Ascending aorta (tissue), 2 donors: ENCODE measurements around the gene CLCA4. TPM values are rescaled to one million over a fixed set of nuclear protein-coding genes. Genes with fewer than 3 reads are reported as not detected.
"Not testable (repeated sequence)": the region's sequence is repeated elsewhere in the genome, so short reads cannot be mapped to it uniquely, and the experiment has no call there.

Experiments used
- DNase-seq, 2 donors: peaks; one replicate each; pipeline ENCODE4 v3.0.0-alpha.2; 2019; ENCODE audit warnings: low spot score in 2 of 2
- H3K27ac ChIP-seq, 2 donors: fragments of 200-600 bp; sonication (generic); one replicate each; pipeline ENCODE4 v1.5.1; 2016 to 2017; ENCODE audit warnings: mild to moderate bottlenecking in 1 of 2
- H3K27me3 ChIP-seq: fragments of 200-600 bp; sonication (generic); one replicate; pipeline ENCODE4 v1.5.1; 2017
- H3K36me3 ChIP-seq, 2 donors: fragments of 200-600 bp; sonication (generic); one replicate each; pipeline ENCODE4 v1.5.1; 2016
- H3K4me1 ChIP-seq, 2 donors: fragments of 200-600 bp; sonication (generic); one replicate each; pipeline ENCODE4 v1.5.1; 2016 to 2017; ENCODE audit warnings: mild to moderate bottlenecking in 1 of 2
- H3K4me3 ChIP-seq, 2 donors: fragments of 200-600 bp; sonication (generic); one replicate each; pipeline ENCODE4 v1.5.1; 2016 to 2017; ENCODE audit warnings: mild to moderate bottlenecking in 1 of 2
- H3K9me3 ChIP-seq, 2 donors: fragments of 200-600 bp; sonication (generic); one replicate each; pipeline ENCODE4 v1.5.1; 2016
- intact Hi-C: fragments of 100-400 bp; cut with DNase I; formaldehyde crosslinking; loops from one replicate; pipeline ENCODE4 v1.15.1; 2023
- total RNA-seq: library from RNA; depleted of rRNA; stranded (reverse); fragments of >200 nt; gene quantifications from one replicate; pipeline ENCODE4 v1.1.0, GENCODE V29; 2016
- TF ChIP-seq, protein P1 (sequence below), 3 experiments: fragments of 200-600 bp in 2 of 3; fragments of 450-650 bp in 1 of 3; sonication (generic) in 2 of 3; IDR thresholded peaks; one replicate each; pipeline ENCODE4 v1.5.1; 2016 to 2019; ENCODE audit warnings: antibody characterized with exemption in 3 of 3, mild to moderate bottlenecking in 1 of 3, moderate library complexity in 1 of 3

Gene CLCA4
- total RNA-seq, 1 donor from 2014 or later = not detected

DNA sequence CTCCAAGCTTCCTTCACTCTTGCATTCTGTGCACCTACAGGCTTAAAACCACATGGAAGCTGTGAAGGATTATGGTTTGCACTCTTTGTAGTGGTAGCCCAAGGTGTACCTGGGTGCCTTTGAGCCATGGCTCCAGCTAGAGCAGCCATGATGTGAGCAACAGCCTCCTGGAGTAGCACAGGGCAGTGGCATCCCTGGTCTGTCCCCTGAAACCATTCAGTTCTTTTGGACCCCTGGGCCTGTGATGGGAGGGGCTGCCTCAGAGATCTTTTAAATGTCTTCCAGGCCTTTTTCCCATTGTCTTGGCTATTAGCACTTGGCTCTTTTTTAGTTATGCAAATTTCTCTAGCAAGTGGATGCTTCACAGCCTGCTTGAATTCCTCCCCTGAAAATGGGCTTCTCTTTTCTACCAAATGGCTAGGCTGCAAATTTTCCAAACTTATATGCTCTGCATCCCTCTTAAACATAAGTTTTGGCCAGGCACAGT is 47.4 kb downstream of the CLCA4 start:
- TF ChIP-seq, protein P1, sequence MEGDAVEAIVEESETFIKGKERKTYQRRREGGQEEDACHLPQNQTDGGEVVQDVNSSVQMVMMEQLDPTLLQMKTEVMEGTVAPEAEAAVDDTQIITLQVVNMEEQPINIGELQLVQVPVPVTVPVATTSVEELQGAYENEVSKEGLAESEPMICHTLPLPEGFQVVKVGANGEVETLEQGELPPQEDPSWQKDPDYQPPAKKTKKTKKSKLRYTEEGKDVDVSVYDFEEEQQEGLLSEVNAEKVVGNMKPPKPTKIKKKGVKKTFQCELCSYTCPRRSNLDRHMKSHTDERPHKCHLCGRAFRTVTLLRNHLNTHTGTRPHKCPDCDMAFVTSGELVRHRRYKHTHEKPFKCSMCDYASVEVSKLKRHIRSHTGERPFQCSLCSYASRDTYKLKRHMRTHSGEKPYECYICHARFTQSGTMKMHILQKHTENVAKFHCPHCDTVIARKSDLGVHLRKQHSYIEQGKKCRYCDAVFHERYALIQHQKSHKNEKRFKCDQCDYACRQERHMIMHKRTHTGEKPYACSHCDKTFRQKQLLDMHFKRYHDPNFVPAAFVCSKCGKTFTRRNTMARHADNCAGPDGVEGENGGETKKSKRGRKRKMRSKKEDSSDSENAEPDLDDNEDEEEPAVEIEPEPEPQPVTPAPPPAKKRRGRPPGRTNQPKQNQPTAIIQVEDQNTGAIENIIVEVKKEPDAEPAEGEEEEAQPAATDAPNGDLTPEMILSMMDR (IDR thresholded peaks at IDR 0.05) = no peak
- peaks cover 0 to 21% of the 10 kb centered on the region in 2 donors for H3K9me3 ChIP-seq
- no peaks in the 10 kb centered on the region for H3K36me3 ChIP-seq
- intact Hi-C loops = no loop called here
- no peak overlapping the region for H3K27ac ChIP-seq
- no peaks in the 10 kb centered on the region for H3K27me3 ChIP-seq
- H3K4me1 ChIP-seq = no peaks in the 10 kb centered on the region
- DNase-seq = no peak
- no peak overlapping the region for H3K4me3 ChIP-seq

DNA sequence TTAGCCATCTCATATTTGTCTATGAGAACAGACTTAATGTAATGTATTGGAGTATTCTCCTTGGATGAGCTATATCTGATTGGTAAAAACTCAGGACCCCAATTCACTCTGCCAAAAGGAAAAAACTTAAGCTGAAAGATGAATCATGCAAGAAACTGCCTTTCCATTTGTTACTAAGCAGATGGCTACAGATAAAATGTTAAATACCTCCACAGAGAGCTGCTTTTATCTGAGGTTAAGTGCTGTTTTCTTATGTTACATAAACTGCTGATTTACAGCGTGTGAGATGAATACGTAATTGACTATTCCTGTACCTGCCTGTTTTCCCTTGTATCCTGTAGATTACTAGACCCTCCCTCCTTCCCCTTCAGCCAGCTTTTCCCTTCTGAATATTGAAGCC is 49.3 kb downstream of the CLCA4 start:
- Histone ChIP-seq H3K4me3 (no peak overlapping the region), H3K27ac (no peak overlapping the region), H3K36me3 (no peaks in the 10 kb centered on the region), H3K9me3 (peaks cover 0 to 21% of the 10 kb centered on the region in 2 donors), H3K4me1 (no peaks in the 10 kb centered on the region), H3K27me3 (no peaks in the 10 kb centered on the region)
- TF ChIP-seq, protein P1 (IDR thresholded peaks at IDR 0.05) = no peak
- no peak for DNase-seq
- intact Hi-C loops = no loop called here

DNA sequence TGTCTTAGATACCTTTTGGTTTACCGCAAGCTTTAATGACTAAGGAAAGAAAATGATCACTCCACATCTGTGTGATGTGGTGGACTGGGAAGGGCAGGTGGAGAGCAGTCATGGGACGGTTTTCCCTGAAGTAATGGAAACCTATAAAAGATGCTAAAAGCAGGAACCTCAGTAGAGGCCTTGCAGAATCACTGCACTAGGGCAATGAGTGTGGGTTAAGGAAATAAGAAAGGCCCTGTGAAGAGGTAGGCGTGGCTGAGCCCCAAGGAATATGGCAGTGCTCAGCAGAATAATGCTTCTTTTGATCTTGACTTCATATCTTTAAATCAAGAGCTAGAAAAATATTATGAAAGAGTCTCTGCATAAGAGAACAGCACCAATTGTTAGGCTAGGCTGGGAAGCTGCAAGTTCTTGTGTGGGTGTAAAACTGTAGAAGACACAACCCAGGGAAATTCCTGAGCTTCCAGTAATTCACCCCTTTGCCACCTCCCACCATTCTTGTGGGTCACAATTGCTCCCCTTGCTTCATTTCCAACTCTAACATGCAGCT is 49.9 kb downstream of the CLCA4 start:
- TF ChIP-seq, protein P1 (IDR thresholded peaks at IDR 0.05) = no peak
- Histone ChIP-seq H3K27ac (no peak overlapping the region), H3K27me3 (no peaks in the 10 kb centered on the region), H3K4me3 (no peak overlapping the region), H3K9me3 (peaks cover 0 to 21% of the 10 kb centered on the region in 2 donors), H3K36me3 (no peaks in the 10 kb centered on the region), H3K4me1 (no peaks in the 10 kb centered on the region)
- intact Hi-C loops = no loop called here
- no peak for DNase-seq

DNA sequence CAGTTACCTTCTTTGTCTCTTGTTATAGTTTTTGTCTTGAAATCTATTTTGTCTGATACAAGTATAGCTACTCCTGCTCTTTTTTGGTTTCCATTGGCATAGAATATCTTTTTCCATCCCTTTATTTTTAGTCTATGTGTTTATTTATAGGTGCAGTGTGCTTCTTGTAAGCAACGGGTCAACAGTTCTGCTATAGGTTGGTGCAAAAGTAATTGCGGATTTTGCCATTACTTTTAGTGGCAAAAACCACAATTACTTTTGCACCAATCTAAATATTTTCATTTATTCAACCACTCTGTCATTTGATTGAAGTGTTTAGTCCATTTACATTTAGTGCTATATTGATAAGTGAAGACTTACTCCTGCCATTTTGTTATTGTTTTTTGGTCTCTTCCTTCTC is 59.2 kb downstream of the CLCA4 start:
- H3K4me3 ChIP-seq, DNase-seq, intact Hi-C loops, H3K27ac ChIP-seq, H3K4me1 ChIP-seq, H3K9me3 ChIP-seq, H3K36me3 ChIP-seq, H3K27me3 ChIP-seq: not testable (repeated sequence)

DNA sequence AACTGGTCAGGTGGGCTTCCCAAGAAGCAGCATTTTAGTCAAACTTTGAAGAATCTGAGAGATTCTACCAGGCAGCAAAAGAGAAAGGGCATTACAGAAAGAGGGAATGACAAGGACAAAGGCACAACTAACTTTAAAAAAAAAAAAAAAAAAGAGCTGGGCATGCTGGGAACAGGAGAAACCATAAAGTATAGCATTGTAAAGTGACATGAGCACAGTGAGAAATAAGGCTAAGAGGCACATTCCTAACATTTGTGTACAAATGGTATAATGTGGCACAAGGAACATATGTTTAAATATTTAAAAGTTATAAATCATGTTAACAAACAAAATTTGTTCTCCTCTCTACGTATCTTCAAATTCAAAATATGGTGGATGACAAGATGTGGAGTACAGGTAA is 69.6 kb downstream of the CLCA4 start:
- Histone ChIP-seq H3K27me3 (no peaks in the 10 kb centered on the region), H3K9me3 (peaks cover 0 to 9% of the 10 kb centered on the region in 2 donors), H3K27ac (no peak overlapping the region), H3K4me3 (no peak overlapping the region), H3K4me1 (no peaks in the 10 kb centered on the region), H3K36me3 (no peaks in the 10 kb centered on the region)
- TF ChIP-seq, protein P1 (IDR thresholded peaks at IDR 0.05) = no peak
- DNase-seq = no peak
- intact Hi-C loops = no loop called here

DNA sequence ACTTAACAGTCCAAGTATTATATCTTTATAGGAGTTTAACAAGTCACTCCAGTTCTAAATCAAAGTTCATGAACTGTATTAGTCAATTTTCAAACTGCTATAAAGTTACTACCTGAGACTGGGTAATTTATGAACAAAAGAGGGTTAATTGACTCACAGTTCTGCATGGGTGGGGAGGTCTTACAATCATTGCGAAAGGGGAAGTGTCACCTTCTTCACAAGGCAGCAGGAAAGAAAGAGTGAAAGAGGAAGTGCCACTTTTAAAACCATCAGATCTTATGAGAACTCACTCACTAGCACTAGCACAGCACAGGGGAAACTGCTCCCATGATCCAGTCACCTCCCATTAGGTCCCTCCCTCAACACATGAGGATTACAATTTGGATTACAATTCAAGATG is 70.0 kb downstream of the CLCA4 start:
- Histone ChIP-seq H3K4me3 (no peak overlapping the region), H3K36me3 (no peaks in the 10 kb centered on the region), H3K27me3 (no peaks in the 10 kb centered on the region), H3K4me1 (no peaks in the 10 kb centered on the region), H3K9me3 (peaks cover 0 to 9% of the 10 kb centered on the region in 2 donors), H3K27ac (no peak overlapping the region)
- intact Hi-C loops = no loop called here
- DNase-seq = no peak
- TF ChIP-seq, protein P1 (IDR thresholded peaks at IDR 0.05) = no peak
